Measurements from ENCODE around the gene PLXNA3.
"Not testable (repeated sequence)": the region's sequence is repeated elsewhere in the genome, so short reads cannot be mapped to it uniquely, and the experiment has no call there.

Gene PLXNA3

GRCh38 chrX:154489182-154489581, 31.1 kb downstream of the PLXNA3 start:
- FAIRE-seq (no peak), DNase-seq (ENCODE audit: extremely low spot score, insufficient read length, low read depth) (no peak)

DNA sequence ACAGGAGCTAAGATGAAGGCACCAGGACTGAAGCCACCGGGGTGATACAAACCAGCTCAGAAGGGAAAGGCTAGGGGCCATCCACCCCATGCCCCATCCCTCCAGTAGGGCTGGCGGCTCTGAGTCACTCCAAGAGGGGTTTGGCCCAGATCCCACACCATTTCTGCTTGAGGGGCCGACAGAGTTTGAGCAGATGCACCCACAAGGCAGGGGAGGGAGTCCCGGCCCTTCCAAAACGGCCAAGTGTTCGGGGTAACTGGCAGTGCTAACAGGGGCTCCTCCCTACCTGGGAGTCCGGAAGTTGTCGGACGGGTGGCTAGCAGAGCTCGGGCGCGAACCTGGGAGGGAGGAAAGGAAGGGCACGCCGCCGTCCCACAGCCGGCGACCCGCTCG, 31.9 kb downstream of the PLXNA3 start:
- no peak for FAIRE-seq
- DNase-seq (ENCODE audit: extremely low spot score, insufficient read length, low read depth), result no peak

- DNase-seq (ENCODE audit: extremely low spot score, insufficient read length, low read depth) (peak; percentile 74), FAIRE-seq (peak; percentile 100)
Observed at GRCh38 chrX:154490414-154491083, 32.5 kb downstream of the PLXNA3 start, which contains the start of gene SLC10A3. TSS of gene SLC10A3 (minus strand) at chrX:154490629. CDS start at chrX:154488940, 1,689 bp downstream.

DNA sequence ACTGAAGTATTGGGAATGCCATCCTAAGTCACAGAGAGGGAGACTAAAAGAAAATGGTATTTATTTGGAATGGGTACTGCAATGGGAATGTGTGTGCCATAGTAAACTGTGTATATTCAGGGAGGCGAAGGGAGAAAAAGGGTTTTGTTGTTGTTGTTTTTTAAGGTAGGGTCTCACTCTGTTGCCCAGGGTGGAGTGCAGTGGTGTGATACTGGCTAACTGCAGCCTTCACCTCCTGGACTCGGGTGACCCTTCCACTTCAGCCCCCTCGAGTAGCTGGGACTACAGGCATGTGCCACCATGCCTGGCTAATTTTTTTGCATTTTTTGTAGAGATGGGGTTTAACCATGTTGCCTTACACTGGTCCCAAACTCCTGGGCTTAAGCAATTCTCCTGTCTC, 36.6 kb downstream of the PLXNA3 start:
- DNase-seq (ENCODE audit: extremely low spot score, insufficient read length, low read depth) (no peak), FAIRE-seq (no peak)

DNA sequence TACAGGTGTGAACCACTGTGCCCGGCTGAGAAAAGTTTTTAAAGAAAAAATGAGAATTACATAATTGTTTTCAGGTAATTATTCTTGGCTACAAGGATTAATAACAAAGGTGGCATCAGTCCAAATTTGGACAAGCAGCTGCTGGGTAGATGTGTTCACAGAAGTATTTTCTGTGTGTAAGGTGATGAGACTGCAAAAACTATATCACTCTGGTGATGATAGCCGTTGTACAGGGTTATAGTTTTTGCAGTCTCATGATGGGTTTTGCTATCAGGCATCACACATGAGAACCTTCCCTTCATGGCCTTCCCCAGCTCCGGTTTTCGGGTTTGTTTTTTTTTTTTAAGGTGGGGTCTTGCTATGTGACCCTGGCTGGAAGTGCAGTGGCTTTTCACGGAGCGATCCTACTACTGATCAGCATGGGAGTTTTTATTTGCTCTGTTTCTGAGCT, 37.4 kb downstream of the PLXNA3 start:
- no peak for FAIRE-seq
- no peak for DNase-seq (ENCODE audit: extremely low spot score, insufficient read length, low read depth)

- DNase-seq (ENCODE audit: extremely low spot score, insufficient read length, low read depth), result not testable (repeated sequence)
Observed at GRCh38 chrX:154496591-154497137, 38.6 kb downstream of the PLXNA3 start.

GRCh38 chrX:154501423-154501822, 43.3 kb downstream of the PLXNA3 start:
- DNase-seq (ENCODE audit: extremely low spot score, insufficient read length, low read depth); FAIRE-seq: not testable (repeated sequence)

More at GRCh38 chrX:154496591-154497137, 38.6 kb downstream of the PLXNA3 start:
- not testable (repeated sequence) for FAIRE-seq

DNA sequence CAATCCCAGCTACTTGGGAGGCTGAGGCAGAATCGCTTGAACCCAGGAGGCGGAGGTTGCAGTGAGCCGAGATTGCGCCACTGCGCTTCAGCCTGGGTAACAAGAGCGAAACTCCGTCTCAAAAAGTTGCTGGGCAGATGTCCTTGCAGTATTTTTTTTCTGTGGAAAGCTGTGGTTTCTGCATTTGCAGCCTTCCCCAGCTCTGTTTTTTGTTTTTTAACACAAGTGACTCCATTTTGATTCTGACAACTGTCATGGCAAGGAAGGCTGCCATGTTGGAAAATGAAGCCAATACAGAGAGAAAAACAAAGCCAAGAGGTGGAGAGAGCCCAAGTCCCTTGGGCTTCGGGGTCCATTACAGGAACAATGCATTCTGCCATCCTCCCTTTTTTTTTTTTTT, 44.0 kb downstream of the PLXNA3 start:
- DNase-seq (ENCODE audit: extremely low spot score, insufficient read length, low read depth), result no peak
- no peak for FAIRE-seq

GRCh38 chrX:154502989-154503388, 44.9 kb downstream of the PLXNA3 start:
- no peak for DNase-seq (ENCODE audit: extremely low spot score, insufficient read length, low read depth)
- FAIRE-seq, result no peak

- FAIRE-seq (no peak), DNase-seq (ENCODE audit: extremely low spot score, insufficient read length, low read depth) (no peak)
Observed at GRCh38 chrX:154505734-154506133, 47.7 kb downstream of the PLXNA3 start.

GRCh38 chrX:154506483-154507332, 48.6 kb downstream of the PLXNA3 start:
- no peak for FAIRE-seq
- DNase-seq (ENCODE audit: extremely low spot score, insufficient read length, low read depth), result no peak

DNA sequence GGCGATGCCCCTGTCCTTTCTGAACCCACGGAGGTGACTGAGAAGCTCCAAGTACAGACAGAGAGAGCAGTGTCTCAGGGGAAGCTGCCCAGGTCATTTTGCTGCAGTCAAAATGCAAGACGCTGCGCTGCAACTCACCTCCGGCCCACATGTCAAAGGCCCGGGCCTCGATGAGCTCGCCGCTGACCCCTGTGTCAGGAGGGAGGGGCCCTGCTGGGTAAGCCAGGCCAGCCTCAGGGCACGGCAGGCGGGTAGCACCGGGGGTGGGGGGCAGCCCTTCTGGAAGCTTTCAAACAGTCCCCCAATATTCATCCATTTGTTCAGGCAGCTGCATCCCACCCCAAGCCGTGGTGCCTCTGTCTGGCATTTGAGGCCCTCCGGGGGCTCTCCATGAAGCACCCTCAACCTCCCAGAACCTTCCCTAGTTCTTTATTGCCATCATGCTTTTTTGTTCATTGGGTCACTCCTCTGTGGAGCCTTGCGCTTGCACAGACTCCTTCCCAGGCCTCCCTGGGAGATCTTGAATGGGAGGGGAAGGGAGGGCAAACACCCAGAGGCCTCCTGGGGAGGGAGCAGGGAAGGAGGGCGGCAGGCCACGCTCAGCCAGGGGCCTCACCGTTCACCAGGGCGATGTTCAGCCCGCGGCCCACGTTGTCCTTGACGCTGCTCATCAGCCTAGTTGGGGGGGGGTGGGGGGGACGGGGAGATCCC, 49.7 kb downstream of the PLXNA3 start:
- no peak for FAIRE-seq
- DNase-seq (ENCODE audit: extremely low spot score, insufficient read length, low read depth), result no peak

GRCh38 chrX:154508384-154508745, 50.3 kb downstream of the PLXNA3 start:
- FAIRE-seq (no peak), DNase-seq (ENCODE audit: extremely low spot score, insufficient read length, low read depth) (no peak)

GRCh38 chrX:154509455-154509854, 51.4 kb downstream of the PLXNA3 start:
- FAIRE-seq (no peak), DNase-seq (ENCODE audit: extremely low spot score, insufficient read length, low read depth) (no peak)

GRCh38 chrX:154511761-154512160, 53.7 kb downstream of the PLXNA3 start:
- DNase-seq (ENCODE audit: extremely low spot score, insufficient read length, low read depth), result no peak
- FAIRE-seq, result no peak

DNA sequence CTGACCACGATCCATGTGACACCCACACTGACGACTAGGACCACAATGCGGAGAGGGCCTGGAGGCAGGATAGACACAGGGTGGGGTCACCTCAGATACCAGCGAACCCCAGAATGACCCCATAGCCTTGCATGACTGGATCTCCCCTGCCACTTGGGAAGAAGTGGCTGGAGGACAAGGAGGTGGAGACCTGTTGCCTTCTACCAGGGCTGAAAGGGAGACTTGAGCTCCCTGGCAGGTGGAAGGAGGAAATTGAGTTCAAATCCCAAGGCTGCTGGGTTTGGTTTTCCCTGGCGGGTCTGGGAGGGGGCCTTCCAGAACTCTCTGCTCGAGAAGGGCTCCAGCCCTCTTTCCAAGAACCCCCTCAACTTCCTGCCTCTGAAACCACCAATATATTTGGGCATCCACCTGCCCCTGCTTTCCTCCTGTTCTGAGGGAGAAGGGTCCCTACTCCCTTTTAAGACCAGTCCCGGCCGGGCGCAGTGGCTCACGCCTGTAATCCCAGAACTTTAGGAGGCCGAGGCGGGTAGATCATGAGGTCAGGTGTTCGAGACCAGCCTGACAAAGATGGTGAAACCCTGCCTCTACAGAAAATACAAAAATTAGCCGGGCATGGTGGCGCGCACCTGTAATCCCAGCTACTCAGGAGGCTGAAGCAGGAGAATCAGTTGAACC, 54.9 kb downstream of the PLXNA3 start:
- no peak for DNase-seq (ENCODE audit: extremely low spot score, insufficient read length, low read depth)
- FAIRE-seq, result no peak

GRCh38 chrX:154513716-154514115, 55.6 kb downstream of the PLXNA3 start:
- FAIRE-seq, result no peak

GRCh38 chrX:154515090-154515965, 57.2 kb downstream of the PLXNA3 start:
- DNase-seq (ENCODE audit: extremely low spot score, insufficient read length, low read depth) (no peak), FAIRE-seq (peak; percentile 75)

More at GRCh38 chrX:154513716-154514115, 55.6 kb downstream of the PLXNA3 start:
- DNase-seq (ENCODE audit: extremely low spot score, insufficient read length, low read depth), result no peak

Data from GM18507 (cell line).